GM18499 (cell line): ENCODE results near the gene LRPAP1.
"Not testable (repeated sequence)": the region's sequence is repeated elsewhere in the genome, so short reads cannot be mapped to it uniquely, and the experiment has no call there.

Experiments
- ATAC-seq: cut with Tn5 transposase; IDR thresholded peaks from one replicate; pipeline ENCODE4 v1.9.1; 2021; ENCODE audit warnings: moderate number of reproducible peaks; ENCODE audit not compliant: insufficient read depth, unreplicated experiment

Gene LRPAP1

DNA sequence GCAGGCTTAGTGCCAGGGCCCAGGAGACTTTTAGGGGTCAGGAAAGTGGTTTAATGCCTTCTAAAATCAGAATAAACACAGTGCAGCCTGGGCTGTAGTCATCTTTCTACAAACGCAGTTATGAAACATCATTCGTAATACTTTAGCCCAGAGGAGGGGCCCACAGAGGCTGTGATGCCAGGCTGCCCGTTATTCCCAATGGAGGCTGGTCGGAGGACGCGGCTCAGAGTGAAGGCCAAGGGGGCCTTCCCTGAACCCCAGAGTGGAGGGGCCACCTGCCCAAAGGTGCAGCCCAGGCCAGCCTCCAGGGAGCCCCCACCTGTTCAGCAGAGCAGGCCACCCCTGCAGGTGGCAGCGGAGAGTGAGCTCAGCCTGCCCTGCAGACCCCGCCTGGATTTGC is 29.9 kb upstream of the LRPAP1 start:
- ATAC-seq = not testable (repeated sequence)

DNA sequence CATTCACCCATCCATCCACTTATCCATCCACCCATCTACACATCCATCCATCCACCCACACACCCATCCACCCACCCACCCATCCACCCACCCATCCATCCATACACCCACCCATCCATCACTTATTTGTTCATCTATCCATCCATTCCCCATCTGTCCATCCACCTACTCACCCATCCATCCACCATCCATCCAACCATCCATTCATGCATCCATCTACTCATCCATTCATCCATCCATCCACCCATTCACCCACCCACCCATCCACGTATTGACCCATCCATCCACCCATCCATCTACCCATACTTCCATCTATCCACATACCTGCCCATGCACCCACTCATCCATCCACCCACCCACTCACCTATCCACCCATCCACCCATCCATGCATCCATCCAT is 28.2 kb upstream of the LRPAP1 start:
- ATAC-seq = not testable (repeated sequence)

DNA sequence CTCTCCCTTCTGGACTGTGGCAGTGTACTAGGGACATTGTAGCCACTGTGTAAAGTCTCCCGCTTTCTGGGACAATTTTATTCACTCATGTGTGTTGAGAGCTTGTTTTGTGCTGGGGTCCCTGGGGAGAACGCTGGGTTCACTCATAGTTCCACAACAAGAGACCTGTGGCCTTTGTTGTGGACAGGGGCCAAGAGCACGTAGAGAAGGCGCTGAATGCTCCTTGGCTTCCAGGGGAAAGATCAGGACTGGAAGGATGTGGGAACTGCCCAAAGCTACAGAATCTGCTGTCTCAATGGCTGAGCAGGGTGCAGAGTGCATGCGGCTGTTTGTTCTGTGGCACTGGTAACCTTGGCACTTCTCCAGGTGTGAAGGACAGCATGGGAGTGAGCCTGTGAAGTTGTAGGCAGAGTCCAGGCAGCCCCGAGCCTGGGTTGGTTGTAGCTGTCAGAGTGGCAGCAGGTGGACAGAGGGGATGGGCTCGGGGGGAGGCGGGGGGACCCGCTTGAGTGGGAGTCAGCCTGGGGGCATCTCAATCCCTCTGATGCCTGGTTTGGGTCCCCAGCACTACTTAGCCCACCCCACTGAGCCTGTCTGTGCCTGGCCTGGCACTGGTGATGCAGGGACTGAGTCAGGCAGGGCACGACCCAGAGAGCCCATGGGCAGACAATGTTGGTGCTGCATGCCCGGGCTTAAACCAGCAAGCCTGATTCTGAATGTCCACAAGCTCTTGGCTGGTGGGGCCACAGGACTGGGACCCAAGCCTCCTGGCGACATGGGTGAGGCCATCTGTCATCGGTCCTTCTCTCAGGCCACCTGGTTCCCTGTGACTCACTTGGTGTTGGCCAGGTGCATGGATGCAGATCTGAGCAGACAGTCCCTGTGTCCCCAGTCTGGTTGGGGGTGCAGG is 27.4 kb upstream of the LRPAP1 start:
- ATAC-seq = not testable (repeated sequence)

DNA sequence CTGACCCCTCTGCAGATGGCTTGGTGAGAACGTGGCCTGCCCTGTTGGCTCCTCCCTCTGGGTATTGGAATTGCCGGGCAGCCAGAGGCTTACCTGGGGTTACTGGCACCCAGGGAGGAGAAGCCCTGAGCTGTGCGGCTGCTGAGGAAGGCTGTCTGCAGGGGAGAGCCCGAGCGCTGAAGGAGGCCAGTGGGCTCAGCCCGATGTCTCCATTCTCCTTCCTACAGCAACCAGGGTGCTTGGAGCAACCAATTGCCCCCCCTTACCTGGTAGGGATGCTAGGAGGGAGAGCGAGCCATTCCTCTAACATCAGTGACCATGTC is 26.3 kb upstream of the LRPAP1 start:
- ATAC-seq = not testable (repeated sequence)

DNA sequence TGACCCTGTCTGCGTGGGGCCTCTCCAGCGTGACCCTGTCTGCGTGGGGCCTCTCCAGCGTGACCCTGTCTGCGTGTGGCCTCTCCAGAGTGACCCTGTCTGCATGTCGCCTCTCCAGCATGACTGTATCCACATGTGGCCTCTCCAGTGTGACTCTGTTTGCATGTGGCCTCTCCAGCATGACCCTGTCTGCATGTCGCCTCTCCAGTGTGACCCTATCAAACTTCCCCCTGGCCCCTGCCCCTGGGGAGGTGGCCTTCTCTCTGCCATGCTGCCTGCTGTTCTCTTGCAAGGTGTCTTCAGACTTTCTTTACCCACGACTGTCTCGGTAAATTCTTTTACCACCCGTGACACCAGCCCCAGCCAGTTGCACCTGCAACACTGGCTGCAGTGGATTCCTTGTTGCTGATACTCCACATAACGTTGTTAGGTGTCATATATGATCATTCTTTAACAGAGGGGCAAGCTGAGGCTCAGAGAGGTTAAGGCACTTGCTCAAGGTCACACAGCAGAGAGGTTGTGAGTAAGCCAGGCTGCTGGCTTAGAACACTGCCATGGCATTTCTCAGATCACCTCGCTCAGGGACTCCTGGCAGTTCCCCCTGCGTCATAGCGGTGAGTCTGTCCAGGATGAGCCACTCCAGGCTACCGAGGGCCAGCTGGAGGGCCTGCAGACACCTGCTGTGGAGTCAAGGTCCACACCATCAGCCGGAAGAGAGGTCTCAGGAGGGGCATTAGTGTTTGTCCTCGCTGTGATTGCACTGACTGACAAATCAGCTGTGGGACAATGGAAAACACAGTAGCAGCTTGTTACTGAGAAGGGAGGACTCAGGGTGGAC is 25.7 kb upstream of the LRPAP1 start:
- ATAC-seq = not testable (repeated sequence)

DNA sequence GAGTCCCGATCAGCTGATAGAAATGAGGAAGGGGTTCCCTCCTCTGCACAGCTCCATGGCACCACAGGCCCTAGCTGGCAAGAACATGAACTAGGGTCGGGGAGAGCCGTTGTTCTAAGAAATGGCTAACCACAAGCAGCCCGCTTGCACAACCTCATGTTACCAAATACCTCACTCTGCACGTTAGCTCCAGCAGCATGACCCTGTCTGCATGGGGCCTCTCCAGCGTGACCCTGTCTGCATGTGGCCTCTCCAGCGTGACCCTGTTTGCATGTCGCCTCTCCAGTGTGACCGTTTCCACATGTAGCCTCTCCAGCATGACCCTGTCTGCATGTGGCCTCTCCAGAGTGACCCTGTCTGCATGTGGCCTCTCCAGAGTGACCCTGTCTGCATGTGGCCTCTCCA is 24.9 kb upstream of the LRPAP1 start:
- ATAC-seq = not testable (repeated sequence)

DNA sequence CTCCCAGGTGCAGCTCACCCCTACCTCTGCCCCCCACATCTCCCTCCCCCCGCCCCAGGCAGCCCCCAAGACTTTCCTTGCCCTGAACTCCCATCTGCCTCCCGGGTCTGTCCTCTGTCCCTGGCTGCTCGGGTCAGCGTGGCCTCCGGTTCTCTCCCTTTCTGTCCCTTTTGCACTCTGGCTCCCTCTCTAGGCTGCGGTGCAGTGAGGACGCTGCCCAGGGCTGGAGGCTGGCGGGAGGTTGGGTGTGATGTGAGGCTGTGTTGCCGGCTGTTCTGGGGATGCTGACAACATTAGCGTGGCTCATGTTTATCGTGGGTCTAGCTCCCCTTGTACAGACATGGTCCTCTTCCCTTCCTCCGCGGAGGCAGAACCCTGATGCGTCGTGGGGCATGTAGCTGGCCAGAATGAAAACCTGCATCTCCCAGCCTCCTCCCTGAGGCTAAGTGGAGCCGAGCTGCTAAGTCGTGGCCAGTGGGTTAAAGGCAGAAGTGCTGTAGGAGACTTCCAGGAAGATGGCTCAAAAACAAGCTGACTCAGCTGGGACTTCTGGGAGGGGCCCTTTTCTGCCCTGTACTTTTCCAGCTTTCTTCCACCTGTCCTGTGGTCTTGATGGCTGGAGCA is 24.1 kb upstream of the LRPAP1 start:
- not testable (repeated sequence) for ATAC-seq

DNA sequence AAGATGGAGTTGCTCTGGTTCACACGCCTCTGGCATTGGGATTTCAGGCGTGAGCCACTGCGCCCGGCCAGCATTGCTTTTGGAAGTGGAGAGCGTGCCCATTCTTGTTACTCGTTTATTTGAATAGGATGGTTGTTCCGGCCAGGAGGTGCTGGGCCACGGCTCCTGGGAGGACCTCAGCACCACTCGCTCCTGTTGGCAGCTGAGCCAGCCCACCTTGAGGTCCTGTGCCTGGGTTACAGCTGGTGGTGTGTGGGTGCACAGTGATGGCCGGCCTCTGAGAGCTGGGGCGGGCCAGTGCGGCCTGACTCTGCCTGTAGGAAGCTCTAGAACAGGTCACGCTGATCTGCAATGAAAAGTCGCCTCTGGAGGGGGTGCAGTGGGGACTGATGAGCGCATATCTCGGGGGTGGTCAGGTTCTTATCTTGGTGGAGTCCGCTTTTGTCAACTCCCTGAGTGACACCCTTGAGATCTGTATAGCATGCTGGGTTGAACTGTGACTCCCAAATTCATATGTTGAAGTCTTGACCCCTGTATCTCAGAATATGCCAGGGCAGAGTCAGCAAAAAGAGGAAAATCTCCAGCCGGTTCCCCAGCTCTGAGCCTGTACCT is 23.3 kb upstream of the LRPAP1 start:
- not testable (repeated sequence) for ATAC-seq

DNA sequence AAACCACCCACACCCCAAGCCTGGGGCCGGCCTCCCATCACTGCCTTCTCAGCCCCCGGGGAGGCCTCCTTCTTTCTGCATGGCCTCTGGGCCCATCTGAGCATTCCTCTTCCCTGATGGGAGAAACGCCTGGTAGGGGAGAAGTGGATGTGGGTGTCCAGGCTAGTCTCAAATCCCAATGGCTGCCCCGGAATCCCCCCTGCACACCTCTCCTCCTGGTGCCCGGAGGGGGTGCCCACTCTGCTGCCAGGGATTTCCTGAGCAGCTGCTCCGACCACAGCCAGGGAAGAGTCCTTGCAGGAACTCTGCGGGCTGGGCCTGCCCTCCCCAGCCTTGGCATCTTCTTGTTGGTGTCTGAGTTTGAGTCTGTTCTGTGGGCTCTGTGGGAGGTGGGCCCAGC is 19.1 kb upstream of the LRPAP1 start:
- ATAC-seq = not testable (repeated sequence)

DNA sequence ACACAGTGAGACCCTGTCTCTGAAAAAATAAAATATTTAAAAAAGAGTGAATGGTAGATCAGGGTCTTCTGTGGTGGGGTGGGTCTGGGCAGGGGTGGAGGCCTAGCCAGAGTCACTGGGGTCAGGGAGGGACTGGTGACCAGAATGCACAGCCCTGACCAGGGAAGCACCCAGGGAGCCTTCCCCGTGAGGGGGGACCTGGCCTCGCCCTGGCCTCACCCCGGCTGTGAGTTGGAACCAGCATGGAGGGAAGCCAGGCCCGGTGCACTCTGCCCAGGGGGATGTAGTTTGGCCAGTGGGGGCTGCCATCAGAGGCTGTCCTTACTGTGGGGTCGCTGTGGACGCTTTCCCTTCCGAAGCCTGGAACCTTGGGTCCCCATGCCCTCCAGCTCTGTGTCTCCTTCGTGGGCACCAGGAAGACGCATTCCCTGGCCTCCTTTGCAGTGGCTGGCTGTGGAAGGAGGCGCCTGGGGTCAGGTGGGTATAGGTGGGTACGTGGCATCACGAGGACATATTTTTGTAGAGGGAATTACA is 18.6 kb upstream of the LRPAP1 start:
- ATAC-seq = not testable (repeated sequence)

DNA sequence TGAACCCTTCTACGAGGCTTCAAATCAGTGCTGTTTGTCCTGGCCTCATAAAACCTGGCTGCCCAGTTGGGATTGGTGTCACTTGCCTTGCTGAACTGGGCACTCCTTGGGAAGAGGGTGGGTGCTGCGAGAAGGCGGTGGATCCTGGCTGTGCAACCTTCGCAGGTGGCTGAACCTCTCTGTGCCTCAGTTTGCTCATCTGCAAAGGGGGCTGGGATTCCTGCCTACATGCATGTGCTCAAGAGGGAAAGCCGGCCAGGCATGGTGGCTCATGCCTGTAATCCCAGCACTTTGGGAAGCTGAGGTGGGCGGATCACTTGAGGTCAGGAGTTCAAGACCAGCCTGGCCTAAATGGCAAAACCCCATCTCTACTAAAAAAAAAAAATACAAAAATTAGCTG is 17.8 kb upstream of the LRPAP1 start:
- ATAC-seq = not testable (repeated sequence)

DNA sequence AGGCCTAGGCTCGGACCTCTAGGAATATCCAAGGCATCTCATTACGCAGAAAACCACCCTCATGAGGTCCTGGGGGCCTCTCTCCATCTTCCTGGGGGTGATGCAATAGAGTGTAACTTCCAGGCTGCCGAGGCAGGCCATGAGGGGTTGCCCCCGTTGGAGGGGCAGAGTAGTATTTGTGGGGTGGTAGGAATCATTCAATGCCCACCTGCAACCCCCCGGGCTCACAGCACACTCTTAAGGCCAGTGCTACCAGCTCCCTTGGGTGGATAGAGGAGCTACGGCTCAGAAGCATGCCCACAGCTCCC is 17.4 kb upstream of the LRPAP1 start:
- ATAC-seq = not testable (repeated sequence)

DNA sequence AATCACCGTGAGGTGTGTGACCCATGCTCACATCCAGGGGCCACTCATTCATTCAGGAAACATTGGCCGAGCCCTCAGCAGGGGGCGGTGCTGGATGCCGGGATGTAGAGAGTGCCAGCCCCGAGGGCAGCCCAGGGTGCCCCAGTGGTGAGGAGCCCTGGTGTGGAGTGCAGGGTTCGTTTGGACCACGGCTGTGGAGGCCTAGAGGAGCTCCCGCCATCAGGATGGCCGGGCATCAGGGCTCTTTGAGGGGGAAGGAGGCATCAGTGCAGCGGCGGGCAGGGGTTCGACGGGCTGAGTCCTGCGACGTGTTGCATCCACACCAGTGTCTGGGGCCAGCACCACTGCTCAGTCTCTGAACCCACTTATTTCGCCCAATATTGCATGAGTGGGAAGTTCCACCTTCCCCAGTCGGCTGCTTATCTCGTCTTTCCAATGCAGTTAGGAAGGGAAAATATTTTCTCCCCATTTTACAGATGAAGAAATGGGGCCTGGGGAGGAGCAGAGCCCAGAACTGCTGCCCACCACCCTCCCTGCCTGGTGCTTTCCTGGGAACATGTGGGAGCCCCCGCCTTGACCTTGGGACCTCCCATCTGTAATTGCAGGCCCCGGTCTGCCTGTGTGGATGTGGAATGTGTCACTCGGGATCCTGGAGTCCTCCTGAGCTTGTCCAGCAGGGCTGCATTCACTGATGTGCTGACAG is 16.9 kb upstream of the LRPAP1 start:
- ATAC-seq = not testable (repeated sequence)

DNA sequence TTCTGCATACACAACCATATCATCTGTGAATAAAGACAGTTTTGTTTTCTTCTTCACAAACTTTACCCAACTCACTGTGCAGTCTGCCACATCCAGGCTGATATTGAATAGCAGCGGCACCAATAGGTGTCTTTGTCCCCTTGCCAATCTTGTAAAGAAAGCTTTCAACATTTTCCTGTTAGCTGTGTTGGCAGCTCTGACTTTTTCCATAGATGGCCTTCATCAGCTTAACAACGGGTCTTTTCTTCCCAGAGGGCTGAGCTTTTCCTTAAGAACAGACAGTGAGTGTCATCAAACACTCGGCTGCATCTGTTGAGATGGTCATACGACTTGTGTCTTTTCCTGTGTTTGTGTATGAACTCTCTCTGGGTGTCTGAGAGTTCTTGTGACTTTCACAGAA is 14.5 kb upstream of the LRPAP1 start:
- not testable (repeated sequence) for ATAC-seq

DNA sequence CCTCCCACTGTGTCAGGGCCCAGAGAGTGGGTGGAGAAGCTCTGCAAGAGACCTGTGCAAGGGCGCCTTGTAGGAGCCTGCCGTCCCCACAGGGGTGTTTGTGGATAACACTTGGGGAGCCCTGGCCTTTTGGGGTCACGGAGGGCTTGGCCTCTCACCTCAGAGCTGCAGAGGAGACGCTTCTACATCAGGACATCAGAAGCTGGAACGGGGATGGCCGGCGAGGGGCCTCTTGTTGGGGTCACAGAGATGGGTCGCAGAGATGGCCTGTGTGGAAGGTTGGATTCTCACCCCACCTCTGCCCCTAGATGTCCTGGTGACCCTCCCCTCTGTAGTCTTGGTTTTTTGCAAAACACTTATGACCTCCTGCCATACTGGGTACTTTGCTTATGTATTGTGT is 13.1 kb upstream of the LRPAP1 start:
- not testable (repeated sequence) for ATAC-seq

DNA sequence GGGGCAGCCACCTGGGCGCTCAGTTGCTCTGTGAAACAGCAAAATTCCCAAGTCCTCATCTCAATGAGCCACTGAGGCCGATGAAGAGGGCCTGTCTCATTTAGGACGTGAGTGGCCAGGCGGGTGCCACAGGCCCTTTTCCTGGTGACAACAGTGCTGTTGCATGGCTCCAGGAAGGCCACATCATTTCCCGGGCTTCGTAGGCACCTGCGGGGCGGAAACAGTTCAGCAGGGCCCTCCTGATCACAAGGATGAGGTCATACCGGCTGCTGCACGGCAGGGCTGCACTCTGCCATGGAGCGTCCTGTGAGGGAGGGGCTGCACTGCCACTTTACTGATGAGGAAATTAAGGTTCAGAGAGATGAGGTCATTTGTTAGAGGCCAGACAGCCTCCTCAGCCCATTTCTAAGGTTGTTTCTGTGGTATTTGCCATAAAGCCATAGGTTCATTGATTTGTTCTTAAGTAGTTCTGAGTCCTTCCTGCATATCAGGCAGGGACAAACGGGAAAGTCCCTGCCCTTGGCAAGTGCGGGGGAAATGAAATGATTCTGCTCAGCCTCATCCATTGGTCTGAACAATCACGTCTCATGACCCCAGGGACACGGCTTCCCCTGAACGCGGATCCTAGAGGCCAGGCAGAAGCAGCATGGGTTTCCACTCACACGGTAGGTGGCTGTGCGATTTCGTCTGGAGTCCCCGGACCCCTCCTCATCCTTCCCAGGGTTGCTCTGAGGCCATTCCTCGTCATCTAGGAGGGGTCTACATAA is 12.2 kb upstream of the LRPAP1 start:
- not testable (repeated sequence) for ATAC-seq

DNA sequence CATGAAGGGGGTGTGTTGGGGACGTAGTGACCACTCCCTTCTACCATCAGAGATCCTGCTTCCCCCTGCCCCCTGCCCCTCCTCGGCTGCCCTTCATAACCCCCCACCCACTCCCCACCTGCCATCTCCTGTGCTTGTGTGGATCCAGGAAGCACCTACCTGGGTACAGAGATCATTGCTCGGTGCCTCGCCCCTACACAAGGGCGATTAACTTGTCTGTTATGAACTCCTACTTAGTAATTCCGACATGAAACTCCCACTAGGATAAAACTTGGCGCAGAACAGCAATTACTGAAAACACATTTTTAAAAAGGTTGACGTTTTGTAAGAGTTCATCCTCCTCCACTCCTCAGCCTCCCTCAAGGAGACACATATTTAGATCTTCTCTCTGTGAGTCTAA is 11.2 kb upstream of the LRPAP1 start:
- ATAC-seq = not testable (repeated sequence)

DNA sequence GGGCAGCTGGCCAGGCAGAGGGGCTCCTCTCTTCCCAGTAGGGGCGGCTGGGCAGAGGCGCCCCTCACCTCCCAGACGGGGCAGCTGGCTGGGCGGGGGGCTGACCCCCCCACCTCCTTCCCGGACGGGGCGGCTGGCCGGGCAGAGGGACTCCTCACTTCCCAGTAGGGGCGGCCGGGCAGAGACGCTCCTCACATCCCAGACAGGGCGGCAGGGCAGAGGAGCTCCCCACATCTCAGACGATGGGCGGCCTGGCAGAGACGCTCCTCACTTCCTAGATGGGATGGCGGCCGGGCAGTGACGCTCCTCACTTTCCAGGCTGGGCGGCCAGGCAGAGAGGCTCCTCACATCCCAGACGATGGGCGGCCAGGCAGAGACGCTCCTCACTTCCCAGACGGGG is 6.7 kb upstream of the LRPAP1 start:
- ATAC-seq = not testable (repeated sequence)

DNA sequence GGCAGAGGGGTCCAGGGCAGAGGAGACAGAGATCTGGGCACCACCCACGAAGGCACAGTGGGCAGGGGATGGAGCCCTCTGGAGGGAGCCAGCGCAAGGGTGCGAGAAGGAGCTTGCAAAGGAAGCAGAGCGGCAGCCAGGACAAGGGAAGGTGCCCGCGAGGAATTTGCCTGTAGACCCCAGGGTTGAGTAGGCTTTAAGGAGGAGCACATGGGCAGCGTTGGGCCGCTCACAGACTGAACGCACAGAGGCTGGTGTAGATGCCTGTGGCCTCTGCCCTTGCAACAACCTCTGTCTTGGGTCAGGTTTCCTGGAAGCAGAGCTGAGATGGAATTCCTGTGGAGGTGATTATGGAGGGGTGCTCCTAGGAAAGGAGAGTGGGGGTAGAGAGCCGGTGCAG is 3.6 kb upstream of the LRPAP1 start:
- ATAC-seq = not testable (repeated sequence)
